GM12801 (cell line): Measurements from ENCODE around the gene P2RY2.

Source experiments
- TF ChIP-seq, protein P1 (sequence below): IDR thresholded peaks from one replicate; pipeline ENCODE4 v1.5.1; 2011; ENCODE audit warnings: control low read depth; ENCODE audit not compliant: insufficient read length; ENCODE audit errors: extremely low read depth

Gene P2RY2

DNA sequence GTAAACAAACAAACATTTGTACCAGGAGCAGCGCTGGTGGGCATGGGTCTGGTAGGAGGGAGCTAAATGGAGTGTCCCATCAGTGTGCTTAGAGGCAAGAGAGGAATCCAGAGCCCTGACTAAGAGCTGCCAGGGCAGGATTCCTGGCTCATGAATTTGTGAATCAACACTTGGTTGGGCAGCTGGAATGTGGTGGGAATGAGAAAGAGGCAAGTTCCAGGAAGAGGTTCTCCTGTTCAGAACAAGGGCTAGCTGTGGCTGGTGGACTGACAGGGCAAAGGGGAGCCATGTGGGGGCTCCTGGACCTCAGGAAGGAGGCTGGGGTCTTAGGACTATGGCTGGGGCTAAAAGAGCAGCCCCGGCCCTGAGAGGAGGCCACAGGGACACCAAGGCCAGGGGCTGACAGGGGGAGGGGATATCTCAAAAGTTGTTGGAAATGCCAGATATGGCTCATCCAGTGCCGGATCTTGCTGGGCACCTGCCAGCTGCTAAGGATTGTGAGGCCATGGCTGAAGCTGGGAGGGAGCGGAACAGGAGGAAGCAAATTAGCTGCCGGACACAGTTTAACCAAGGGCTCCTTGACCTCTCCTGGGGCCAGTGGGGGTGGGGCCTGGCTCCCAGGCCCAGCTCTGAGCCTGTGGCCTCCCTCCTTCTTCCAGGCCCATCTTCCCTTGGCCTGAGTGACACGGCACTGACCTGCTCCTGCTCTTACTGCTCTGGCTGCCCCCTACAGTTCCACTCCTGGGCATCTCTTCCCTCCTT lies 39.4 kb downstream of the P2RY2 start:
- TF ChIP-seq, protein P1, sequence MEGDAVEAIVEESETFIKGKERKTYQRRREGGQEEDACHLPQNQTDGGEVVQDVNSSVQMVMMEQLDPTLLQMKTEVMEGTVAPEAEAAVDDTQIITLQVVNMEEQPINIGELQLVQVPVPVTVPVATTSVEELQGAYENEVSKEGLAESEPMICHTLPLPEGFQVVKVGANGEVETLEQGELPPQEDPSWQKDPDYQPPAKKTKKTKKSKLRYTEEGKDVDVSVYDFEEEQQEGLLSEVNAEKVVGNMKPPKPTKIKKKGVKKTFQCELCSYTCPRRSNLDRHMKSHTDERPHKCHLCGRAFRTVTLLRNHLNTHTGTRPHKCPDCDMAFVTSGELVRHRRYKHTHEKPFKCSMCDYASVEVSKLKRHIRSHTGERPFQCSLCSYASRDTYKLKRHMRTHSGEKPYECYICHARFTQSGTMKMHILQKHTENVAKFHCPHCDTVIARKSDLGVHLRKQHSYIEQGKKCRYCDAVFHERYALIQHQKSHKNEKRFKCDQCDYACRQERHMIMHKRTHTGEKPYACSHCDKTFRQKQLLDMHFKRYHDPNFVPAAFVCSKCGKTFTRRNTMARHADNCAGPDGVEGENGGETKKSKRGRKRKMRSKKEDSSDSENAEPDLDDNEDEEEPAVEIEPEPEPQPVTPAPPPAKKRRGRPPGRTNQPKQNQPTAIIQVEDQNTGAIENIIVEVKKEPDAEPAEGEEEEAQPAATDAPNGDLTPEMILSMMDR, result no peak

DNA sequence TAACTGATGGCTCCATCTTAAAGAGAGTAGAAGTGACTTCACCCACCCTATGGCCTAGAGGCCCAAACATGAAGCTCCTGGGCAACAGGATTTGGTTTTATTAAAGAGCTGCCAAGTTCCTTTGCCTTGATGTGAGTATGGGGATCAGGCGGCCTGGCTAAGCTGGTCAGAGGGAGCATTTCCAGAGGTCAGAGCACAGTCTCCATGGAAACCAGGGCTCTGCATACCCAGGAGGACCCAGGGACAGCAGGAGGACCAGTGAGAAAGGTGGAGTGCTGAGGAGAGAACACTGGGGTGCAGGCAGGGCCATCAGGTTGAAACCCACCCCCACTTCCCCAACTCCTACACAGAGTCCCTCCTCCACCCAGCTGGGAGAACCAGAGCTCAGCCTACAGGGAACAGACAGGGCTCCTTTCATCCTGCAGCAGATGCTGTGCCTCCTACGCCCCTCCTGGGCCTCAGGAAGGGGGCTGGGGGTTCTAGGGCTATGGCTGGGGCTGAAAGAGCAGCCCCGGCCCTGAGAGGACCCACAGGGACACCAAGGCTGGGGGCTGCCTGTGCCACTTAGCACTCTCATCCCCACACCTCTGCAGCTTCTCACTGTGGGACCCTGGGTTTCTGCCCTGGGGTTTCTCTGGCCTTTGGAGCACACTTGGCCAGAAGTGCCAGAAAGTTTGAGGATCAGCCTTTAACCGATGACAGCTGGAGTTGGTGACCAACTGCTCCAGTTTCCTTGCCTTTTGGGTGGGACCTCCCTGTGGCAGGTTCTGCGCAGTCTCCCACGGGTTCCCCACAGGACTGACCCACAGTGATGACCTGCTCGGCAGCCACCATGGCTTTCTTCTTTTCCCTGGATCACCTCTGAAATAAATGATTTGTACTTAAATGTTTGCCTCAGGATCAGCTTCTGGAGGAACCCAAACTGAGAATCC lies 40.3 kb downstream of the P2RY2 start:
- TF ChIP-seq, protein P1, result no peak

DNA sequence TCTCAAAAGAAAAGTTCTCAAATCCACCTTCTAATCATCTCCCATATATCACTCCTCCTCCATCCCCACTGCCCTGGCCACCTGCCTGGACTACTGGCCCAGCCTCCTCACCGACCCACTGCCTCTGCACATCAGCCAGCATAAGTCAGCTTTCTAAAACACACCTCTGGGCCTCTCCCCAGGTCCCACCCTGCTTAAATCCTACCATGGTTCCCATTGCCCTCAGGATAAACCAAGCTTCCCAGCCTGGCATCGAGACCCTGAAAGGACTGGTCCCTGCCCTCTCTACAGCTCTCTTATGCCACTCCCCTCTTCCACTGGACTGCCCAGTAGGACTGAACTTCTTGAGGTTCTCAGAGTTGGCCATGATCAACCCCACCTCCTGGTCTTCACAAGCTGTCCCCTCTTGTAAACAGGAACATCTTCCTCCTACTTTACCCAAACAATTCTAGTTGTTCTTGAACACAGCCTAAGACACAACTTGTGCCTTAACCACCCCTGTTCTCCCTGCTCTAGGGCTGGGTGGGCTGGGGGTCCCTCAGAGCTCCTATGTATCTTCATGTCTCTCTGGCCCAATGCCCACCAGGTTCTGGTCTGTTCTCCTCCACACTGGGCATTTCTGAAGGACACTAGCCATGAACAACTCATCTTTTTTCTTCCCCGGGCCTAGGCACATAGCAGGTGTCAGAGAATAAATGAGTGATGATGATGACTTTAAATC lies 41.5 kb downstream of the P2RY2 start:
- TF ChIP-seq, protein P1, result no peak

DNA sequence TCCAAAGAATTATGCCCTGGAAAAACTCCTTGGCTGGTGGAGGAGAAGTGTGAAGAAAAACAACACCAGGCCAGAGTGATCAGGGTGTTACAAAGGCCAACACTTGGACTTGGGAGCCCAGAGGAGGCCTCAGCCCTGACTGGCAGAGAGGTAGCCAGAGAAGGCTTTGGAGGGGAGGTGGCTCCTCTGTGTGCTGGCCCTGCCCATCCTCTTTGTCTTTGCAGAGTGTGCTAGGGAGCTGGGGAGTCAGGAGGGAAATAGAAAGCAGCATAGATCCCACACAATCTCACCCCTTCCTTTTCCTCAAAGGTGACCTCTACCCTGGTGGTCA lies 42.0 kb downstream of the P2RY2 start:
- TF ChIP-seq, protein P1, result no peak

DNA sequence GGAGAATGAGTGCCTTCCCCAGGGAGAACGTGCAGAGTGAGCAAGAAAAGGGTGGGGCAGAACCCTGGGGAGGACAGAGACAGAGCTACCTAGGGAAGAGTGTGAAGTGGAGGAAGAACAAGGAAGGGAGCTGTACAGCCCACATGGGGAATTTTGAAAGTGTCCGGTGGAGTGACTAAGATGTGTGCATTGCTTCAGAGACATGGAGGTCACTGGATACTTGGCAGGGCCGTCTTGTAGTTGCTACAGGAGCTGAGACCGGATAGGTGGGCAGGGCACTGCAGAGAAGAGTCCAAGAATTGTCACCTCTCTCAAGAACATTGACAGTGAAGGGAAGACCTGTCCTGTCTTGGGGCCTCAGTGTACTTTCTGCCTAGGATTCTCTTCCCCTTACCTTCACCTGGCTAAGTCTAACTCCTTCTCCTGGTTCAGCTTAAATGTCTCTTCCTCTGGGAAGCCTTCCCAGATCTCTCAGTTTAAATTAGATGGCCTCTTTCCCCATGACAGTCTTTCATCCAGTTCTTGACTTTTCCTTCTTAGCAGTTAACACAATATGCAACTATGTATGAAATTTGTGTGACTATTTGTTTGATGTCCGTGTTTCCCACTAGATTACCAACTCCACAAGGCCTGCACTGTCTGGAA lies 44.9 kb downstream of the P2RY2 start:
- TF ChIP-seq, protein P1, result no peak

DNA sequence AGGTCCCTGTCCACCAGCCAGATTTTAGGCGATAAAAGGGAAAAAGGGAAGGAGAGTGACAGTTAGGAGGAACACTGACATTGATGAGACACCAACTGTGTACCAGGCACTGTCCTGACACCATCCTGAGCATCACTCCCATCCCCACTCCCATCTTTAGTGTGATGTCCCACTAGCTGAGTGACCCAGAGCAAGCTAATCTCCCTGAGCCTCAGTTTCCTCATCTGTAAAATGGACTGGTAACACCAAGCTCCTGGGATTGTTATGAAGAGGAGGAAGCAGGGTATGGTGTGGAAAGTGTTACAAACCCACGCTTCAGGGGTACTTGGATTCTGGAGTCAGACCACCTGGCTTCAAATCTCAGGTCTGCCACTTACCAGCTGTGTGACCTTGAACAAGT lies 45.6 kb downstream of the P2RY2 start:
- TF ChIP-seq, protein P1, result no peak
